BLaER1 treated with 17β-estradiol and CSF1 and Interleukin-3, amounts not matched to agents 10 nM and 100 nM (cell line): ENCODE measurements around the gene CTDSPL.

Source experiments
- H3K27ac ChIP-seq, 11 experiments: shearing (Covaris generic); formaldehyde crosslinking; 2 replicates each; pipeline ENCODE4 v1.8.1; 2022
- H3K27me3 ChIP-seq, 11 experiments: shearing (Covaris generic); formaldehyde crosslinking; 2 replicates each; pipeline ENCODE4 v1.8.1; 2022
- H3K36me3 ChIP-seq, 11 experiments: shearing (Covaris generic); formaldehyde crosslinking; 2 replicates each; pipeline ENCODE4 v1.8.1; 2022
- H3K4me1 ChIP-seq, 10 experiments: shearing (Covaris generic); formaldehyde crosslinking; 2 replicates each; pipeline ENCODE4 v1.8.1; 2022
- H3K4me2 ChIP-seq, 11 experiments: shearing (Covaris generic); formaldehyde crosslinking; 2 replicates each; pipeline ENCODE4 v1.8.1; 2022
- H3K4me3 ChIP-seq, 10 experiments: shearing (Covaris generic); formaldehyde crosslinking; 2 replicates each; pipeline ENCODE4 v1.8.1; 2022
- H3K9ac ChIP-seq, 11 experiments: shearing (Covaris generic); formaldehyde crosslinking; 2 replicates each; pipeline ENCODE4 v1.8.1; 2022
- H3K9me3 ChIP-seq, 11 experiments: shearing (Covaris generic); formaldehyde crosslinking; replicated peaks in 1 of 11; 2 replicates each; pipeline ENCODE4 v1.8.1; 2022
- H4K20me1 ChIP-seq, 11 experiments: shearing (Covaris generic); formaldehyde crosslinking; 2 replicates each; pipeline ENCODE4 v1.8.1; 2022
- Cebpa-rat ChIP-seq, 11 experiments: shearing (Covaris generic); IDR thresholded peaks; 2 replicates each; pipeline ENCODE4 v1.8.1; 2022

CTDSPL gene

DNA sequence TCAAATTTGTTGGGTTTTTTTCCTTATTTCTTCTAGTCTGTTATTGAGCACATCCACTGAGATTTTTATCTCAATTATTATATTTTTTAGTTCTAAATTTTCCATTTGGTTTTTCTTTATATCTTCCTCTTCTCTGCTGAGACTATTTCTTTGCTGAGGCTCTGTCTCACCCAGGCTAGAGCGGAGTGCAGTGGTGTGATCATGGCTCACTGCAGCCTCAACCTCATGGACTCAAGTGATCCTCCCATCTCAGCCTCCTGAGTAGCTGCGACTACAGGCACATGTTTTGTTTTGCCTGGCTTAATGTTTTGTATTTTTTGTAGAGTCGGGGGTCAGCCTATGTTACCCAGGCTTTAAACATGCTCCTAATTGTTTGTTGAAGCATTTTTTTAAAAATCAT is 10.2 kb downstream of the CTDSPL start:
- H3K4me1 ChIP-seq = no peaks in the 10 kb centered on the region
- no peak overlapping the region for H3K4me2 ChIP-seq
- no peak overlapping the region for H3K4me3 ChIP-seq
- TF ChIP-seq Cebpa-rat (IDR thresholded peaks at IDR 0.05) = no peak
- peaks cover 0 to 16% (median 4%) of the 10 kb centered on the region in 11 experiments; a peak in 6 of 22 replicates for H3K36me3 ChIP-seq
- no peak overlapping the region for H3K27ac ChIP-seq
- no peaks in the 10 kb centered on the region for H3K27me3 ChIP-seq
- H3K9ac ChIP-seq = no peak overlapping the region
- H3K9me3 ChIP-seq = peaks cover 51 to 67% (median 59%) of the 10 kb centered on the region in 11 experiments
- no peaks in the 10 kb centered on the region for H4K20me1 ChIP-seq

DNA sequence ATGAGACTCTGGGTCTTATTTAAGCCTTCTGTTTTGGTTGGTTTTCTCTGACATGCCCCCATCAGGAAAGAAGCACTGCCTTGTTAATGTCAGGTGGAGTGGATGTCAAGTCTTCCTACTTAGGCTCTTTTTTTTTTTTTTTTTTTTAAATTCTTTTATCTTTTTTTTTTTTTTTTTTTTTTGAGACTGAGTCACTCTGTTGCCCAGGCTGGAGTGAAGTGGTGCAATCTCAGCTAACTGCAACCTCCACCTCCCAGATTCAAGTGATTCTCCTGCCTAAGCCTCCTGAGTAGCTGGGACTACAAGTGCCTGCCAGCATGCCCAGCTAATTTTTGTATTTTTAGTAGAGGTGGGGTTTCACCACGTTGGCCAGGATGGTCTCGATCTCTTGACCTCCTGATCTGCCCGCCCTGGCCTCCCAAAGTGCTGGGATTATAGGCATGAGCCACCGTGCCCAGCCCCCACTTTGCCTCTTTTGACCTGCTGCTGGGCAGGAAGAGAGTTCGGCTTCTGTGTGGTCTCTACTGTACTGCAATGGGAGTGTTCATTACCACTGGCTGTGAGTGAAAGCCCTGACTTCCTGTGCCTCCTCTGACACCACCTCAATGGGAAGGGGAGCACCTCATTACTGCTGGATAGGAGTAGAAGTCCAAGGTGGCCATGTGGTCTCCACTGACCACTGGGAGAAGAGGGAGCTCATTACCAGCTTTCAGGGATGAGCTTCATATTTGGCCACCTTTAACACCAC is 10.9 kb downstream of the CTDSPL start:
- Histone ChIP-seq H4K20me1 (no peaks in the 10 kb centered on the region), H3K4me3 (no peak overlapping the region), H3K4me2 (no peak overlapping the region), H3K9me3 (peaks cover 46 to 68% (median 59%) of the 10 kb centered on the region in 11 experiments), H3K36me3 (peaks cover 0 to 16% (median 4%) of the 10 kb centered on the region in 11 experiments; a peak in 6 of 22 replicates), H3K27ac (no peak overlapping the region), H3K9ac (no peak overlapping the region), H3K4me1 (no peaks in the 10 kb centered on the region), H3K27me3 (no peaks in the 10 kb centered on the region)
- TF ChIP-seq Cebpa-rat (IDR thresholded peaks at IDR 0.05) = no peak

DNA sequence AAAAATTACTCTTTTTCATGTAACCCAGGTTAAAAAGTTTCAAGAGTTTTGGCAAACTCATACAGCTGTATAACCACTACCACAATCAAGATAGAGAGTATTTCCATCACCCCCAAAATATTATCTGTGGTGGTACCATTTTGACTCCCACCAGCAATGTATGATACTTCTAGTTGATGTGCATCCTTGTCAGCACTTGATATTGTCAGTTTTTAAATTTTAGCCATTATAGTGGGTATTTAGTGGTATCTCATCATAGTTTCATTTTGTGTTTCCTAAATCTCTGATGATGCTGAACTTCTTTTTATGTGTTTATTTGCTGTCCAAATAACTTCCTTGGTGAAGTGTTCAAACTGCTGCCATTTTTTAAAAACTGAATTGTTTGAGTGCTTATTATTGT is 14.6 kb downstream of the CTDSPL start:
- Histone ChIP-seq H3K4me3 (no peak overlapping the region), H3K9me3 (peaks cover 37 to 52% (median 42%) of the 10 kb centered on the region in 11 experiments), H4K20me1 (no peaks in the 10 kb centered on the region), H3K4me2 (no peak overlapping the region), H3K36me3 (peaks cover 0 to 16% (median 4%) of the 10 kb centered on the region in 11 experiments; a peak in 6 of 22 replicates), H3K9ac (no peak overlapping the region), H3K4me1 (no peaks in the 10 kb centered on the region), H3K27ac (no peak overlapping the region), H3K27me3 (no peaks in the 10 kb centered on the region)
- no peak for TF ChIP-seq Cebpa-rat (IDR thresholded peaks at IDR 0.05)

DNA sequence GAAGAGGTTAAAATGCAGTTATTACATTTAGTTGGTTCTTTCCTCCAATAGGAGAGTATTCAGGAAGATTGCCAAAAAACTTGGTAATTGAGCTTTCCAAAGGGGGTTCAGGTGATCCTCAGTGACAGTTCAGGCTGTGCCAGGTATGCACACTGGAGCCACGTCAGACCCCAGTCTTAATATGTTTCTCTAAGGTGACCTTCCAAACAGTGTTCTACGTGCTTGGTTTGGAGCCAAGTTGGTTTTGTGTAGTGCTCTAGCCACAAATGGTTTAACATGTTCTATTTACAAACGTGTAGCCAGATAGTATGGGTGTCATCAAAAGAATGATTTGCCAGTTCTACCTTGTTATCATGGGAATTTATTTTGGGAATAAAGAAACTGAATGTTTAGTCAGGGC is 21.0 kb downstream of the CTDSPL start:
- Histone ChIP-seq H3K36me3 (no peaks in the 10 kb centered on the region), H3K9ac (no peak overlapping the region), H3K27ac (no peak overlapping the region), H4K20me1 (no peaks in the 10 kb centered on the region; a peak in 1 of 22 replicates), H3K4me3 (no peak overlapping the region), H3K27me3 (no peaks in the 10 kb centered on the region), H3K4me1 (peaks cover 0 to 16% (median 3%) of the 10 kb centered on the region in 10 experiments; a peak in 8 of 20 replicates), H3K4me2 (no peak overlapping the region), H3K9me3 (no peaks in the 10 kb centered on the region)
- no peak for TF ChIP-seq Cebpa-rat (IDR thresholded peaks at IDR 0.05)

DNA sequence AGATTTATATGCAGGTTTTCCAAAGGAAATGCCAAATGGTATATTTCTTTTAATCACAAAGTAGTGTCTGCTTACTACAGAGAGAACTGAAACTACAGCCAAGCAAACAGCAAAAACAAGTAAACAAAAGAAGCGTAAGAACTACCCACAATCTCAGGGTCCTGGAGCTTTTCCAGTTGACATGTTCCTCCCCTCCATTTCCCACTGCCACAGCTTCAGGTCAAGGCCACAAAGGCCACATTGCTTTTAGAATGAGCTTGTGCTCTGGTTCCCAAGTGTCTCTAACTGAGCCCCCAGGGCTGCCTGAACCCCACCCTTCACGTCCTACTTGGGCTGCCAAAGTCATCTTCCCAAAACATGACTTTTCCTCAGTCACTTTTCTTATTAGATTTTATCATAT is 24.1 kb downstream of the CTDSPL start:
- no peak for TF ChIP-seq Cebpa-rat (IDR thresholded peaks at IDR 0.05)
- H3K27me3 ChIP-seq = no peaks in the 10 kb centered on the region
- no peaks in the 10 kb centered on the region for H3K36me3 ChIP-seq
- H3K9me3 ChIP-seq = no peaks in the 10 kb centered on the region
- H3K4me2 ChIP-seq = peak overlapping the region in 4 of 11 experiments; percentile 5 to 72 (median 36); a peak in 5 of 22 replicates
- H3K9ac ChIP-seq = no peak overlapping the region; a peak in 1 of 22 replicates
- peak overlapping the region in 2 of 11 experiments; percentile 16 to 17; a peak in 3 of 22 replicates for H3K27ac ChIP-seq
- no peak overlapping the region for H3K4me3 ChIP-seq
- H3K4me1 ChIP-seq = peaks cover 4 to 38% (median 11%) of the 10 kb centered on the region in 10 experiments; a peak in 19 of 20 replicates
- H4K20me1 ChIP-seq = no peaks in the 10 kb centered on the region; a peak in 1 of 22 replicates

DNA sequence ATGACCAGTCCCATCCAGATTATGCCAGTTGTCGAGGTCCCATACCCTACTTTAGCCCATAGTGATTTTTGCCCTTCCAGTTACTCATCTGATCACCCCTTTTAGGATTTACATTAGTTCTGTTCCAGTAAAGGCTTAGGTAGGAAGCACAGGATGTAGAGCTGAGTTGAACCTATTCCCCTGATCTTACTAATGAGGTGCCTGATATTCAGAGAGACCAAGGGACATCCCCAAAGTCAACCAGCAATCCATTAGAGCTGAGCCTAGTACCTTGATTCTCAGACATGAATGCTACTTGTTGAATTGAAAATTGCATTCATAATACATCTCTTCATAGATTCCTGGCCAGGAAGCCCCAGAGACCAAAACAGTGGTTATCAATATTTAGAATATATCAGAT is 24.7 kb downstream of the CTDSPL start:
- TF ChIP-seq Cebpa-rat (IDR thresholded peaks at IDR 0.05) = no peak
- Histone ChIP-seq H3K9me3 (no peaks in the 10 kb centered on the region), H3K36me3 (no peaks in the 10 kb centered on the region), H3K4me1 (peaks cover 10 to 43% (median 17%) of the 10 kb centered on the region in 10 experiments; a peak in 19 of 20 replicates), H3K4me2 (peak overlapping the region in 2 of 11 experiments; percentile 65 to 72; a peak in 3 of 22 replicates), H3K27ac (no peak overlapping the region), H3K4me3 (no peak overlapping the region), H3K27me3 (no peaks in the 10 kb centered on the region), H3K9ac (no peak overlapping the region), H4K20me1 (no peaks in the 10 kb centered on the region; a peak in 1 of 22 replicates)

DNA sequence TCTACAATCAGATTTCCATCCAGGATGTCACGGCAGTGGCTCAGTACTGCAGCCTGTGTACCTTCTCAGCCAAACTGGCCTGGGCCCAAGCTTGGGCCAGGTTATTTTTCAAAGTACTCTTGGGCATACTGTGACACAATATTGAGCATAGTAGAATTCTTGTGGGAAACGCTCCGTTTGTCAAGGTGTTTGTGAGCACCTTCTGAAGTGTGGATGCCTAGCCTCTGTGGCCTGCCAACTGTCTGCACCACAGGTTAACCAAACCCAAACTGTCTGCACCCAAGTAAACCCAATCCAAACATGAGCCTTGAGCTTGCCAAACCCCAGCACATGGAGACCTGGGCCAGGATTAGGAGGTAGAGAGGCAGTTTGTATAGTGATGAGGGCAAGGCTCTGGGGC is 25.4 kb downstream of the CTDSPL start:
- no peak for TF ChIP-seq Cebpa-rat (IDR thresholded peaks at IDR 0.05)

DNA sequence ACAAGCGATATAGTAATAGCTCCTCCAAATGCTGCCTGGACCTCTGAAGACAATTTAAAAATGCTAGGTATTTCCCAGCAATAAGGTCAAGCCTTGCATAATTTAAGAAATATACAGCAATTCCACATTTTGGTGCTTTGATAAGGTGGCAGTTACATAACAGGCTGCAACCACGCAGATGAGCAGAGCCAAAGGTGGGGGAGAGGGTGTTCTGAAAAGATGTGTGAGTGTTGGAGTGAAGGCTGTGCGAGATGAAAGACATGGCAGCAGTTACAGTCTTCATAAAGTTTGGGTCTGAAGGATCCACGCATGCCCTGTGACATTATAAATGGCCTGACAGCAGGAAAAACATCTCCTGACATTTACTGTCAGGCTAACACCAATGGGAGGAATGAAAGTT is 26.1 kb downstream of the CTDSPL start:
- Histone ChIP-seq H4K20me1 (no peaks in the 10 kb centered on the region; a peak in 1 of 22 replicates), H3K4me2 (no peak overlapping the region), H3K9ac (no peak overlapping the region), H3K4me1 (peaks cover 15 to 48% (median 24%) of the 10 kb centered on the region in 10 experiments), H3K27me3 (no peaks in the 10 kb centered on the region), H3K4me3 (no peak overlapping the region), H3K36me3 (no peaks in the 10 kb centered on the region), H3K9me3 (no peaks in the 10 kb centered on the region), H3K27ac (no peak overlapping the region)
- TF ChIP-seq Cebpa-rat (IDR thresholded peaks at IDR 0.05) = no peak

More for the DNA sequence above, 25.4 kb downstream of the CTDSPL start:
- no peaks in the 10 kb centered on the region for H3K36me3 ChIP-seq
- no peak overlapping the region for H3K9ac ChIP-seq
- H3K4me3 ChIP-seq = no peak overlapping the region
- H3K27ac ChIP-seq = no peak overlapping the region
- H3K4me1 ChIP-seq = peaks cover 10 to 43% (median 17%) of the 10 kb centered on the region in 10 experiments; a peak in 19 of 20 replicates
- no peaks in the 10 kb centered on the region; a peak in 1 of 22 replicates for H4K20me1 ChIP-seq
- H3K27me3 ChIP-seq = no peaks in the 10 kb centered on the region
- H3K4me2 ChIP-seq = no peak overlapping the region
- H3K9me3 ChIP-seq = no peaks in the 10 kb centered on the region

DNA sequence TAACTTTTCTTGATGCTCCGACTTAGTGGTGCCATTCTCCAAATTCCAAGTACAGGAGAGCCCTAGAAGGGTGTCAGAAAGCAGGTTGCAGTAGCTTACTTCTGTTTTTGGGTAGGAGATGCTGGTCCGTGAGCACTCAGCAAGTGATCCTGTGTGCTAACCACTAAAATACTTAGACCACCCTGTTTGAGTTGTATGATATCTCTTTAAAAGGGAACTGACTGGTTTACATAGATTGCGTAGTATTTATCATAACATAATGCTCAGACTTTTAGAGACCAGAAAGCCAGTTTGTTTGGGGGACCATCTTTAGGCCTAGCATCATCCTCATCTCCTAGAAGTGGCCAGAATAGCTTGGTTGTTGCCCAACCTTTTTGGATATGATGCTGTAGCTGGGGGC is 26.7 kb downstream of the CTDSPL start:
- TF ChIP-seq Cebpa-rat (IDR thresholded peaks at IDR 0.05) = no peak
- Histone ChIP-seq H4K20me1 (no peaks in the 10 kb centered on the region; a peak in 1 of 22 replicates), H3K9ac (no peak overlapping the region), H3K36me3 (no peaks in the 10 kb centered on the region), H3K27me3 (no peaks in the 10 kb centered on the region), H3K4me3 (no peak overlapping the region), H3K4me2 (no peak overlapping the region), H3K9me3 (no peaks in the 10 kb centered on the region), H3K4me1 (peaks cover 19 to 54% (median 29%) of the 10 kb centered on the region in 10 experiments), H3K27ac (no peak overlapping the region)
